Osteoblast (primary cell): ENCODE results near the gene MCC. TPM values are rescaled to one million over a fixed set of nuclear protein-coding genes. Genes with fewer than 3 reads are reported as not detected.

Experiments used
- DNase-seq: peaks from one replicate; pipeline ENCODE4 v3.0.0; 2011; ENCODE audit warnings: low spot score, mixed read lengths; ENCODE audit not compliant: insufficient read length; ENCODE audit errors: missing footprints
- H2AFZ ChIP-seq: 2 replicates; pipeline ENCODE4 v1.6.0; 2011; ENCODE audit warnings: mild to moderate bottlenecking, low read length
- H3K27ac ChIP-seq: 2 replicates; pipeline ENCODE4 v1.5.1; 2011; ENCODE audit warnings: mild to moderate bottlenecking, low read depth, low read length, moderate library complexity
- H3K27me3 ChIP-seq: 2 replicates; pipeline ENCODE4 v1.6.0; 2012; ENCODE audit warnings: mild to moderate bottlenecking, control low read depth, inconsistent platforms, low read length, moderate library complexity; ENCODE audit not compliant: insufficient read depth
- H3K36me3 ChIP-seq: 2 replicates; pipeline ENCODE4 v1.5.1; 2011; ENCODE audit warnings: mild to moderate bottlenecking, low read length, control low read depth, moderate library complexity; ENCODE audit not compliant: insufficient read depth
- H3K4me1 ChIP-seq: 2 replicates; pipeline ENCODE4 v1.5.1; 2011; ENCODE audit warnings: mild to moderate bottlenecking, low read length, control low read depth, moderate library complexity; ENCODE audit not compliant: insufficient read depth
- H3K4me2 ChIP-seq: 2 replicates; pipeline ENCODE4 v1.6.0; 2011; ENCODE audit warnings: mild to moderate bottlenecking, low read length; ENCODE audit not compliant: insufficient read depth
- H3K4me3 ChIP-seq: fragments of 200-600 bp; sonication (generic); 3 replicates; pipeline ENCODE4 v1.5.1; 2012; ENCODE audit warnings: mild to moderate bottlenecking, low read length, inconsistent platforms; ENCODE audit not compliant: insufficient read depth
- H3K79me2 ChIP-seq: 2 replicates; pipeline ENCODE4 v1.6.0; 2012; ENCODE audit warnings: mild to moderate bottlenecking, low read length, control low read depth, inconsistent platforms; ENCODE audit not compliant: insufficient read depth
- H3K9me3 ChIP-seq: 2 replicates; pipeline ENCODE4 v1.5.1; 2011; ENCODE audit warnings: low read depth, low read length, control low read depth
- H4K20me1 ChIP-seq: 2 replicates; pipeline ENCODE4 v1.6.0; 2012; ENCODE audit warnings: mild to moderate bottlenecking, low read length, control low read depth; ENCODE audit not compliant: insufficient read depth
- total RNA-seq: library from RNA; depleted of rRNA; stranded (reverse); fragments of >200 nt; gene quantifications from 2 replicates; pipeline ENCODE4 v1.2.3, GENCODE V29; 2012
- TF ChIP-seq, protein P1 (sequence below): IDR thresholded peaks from 2 replicates; pipeline ENCODE4 v1.5.1; 2011; ENCODE audit warnings: mild to moderate bottlenecking, low read depth, low read length, moderate library complexity; ENCODE audit errors: extremely low read depth

MCC gene
- total RNA-seq, 1 donor, result 45.6 TPM

GRCh38 chr5:113127021-113127420 is 361.2 kb downstream of the MCC start:
- Histone ChIP-seq H3K4me1 (peaks cover 13% of the 10 kb centered on the region), H3K27ac (no peak overlapping the region), H3K9me3 (no peaks in the 10 kb centered on the region), H4K20me1 (no peaks in the 10 kb centered on the region), H3K36me3 (no peaks in the 10 kb centered on the region), H3K4me2 (no peak overlapping the region), H2AFZ (no peak overlapping the region), H3K79me2 (no peaks in the 10 kb centered on the region), H3K27me3 (no peaks in the 10 kb centered on the region), H3K4me3 (no peak overlapping the region)
- no peak for DNase-seq
- TF ChIP-seq, protein P1, sequence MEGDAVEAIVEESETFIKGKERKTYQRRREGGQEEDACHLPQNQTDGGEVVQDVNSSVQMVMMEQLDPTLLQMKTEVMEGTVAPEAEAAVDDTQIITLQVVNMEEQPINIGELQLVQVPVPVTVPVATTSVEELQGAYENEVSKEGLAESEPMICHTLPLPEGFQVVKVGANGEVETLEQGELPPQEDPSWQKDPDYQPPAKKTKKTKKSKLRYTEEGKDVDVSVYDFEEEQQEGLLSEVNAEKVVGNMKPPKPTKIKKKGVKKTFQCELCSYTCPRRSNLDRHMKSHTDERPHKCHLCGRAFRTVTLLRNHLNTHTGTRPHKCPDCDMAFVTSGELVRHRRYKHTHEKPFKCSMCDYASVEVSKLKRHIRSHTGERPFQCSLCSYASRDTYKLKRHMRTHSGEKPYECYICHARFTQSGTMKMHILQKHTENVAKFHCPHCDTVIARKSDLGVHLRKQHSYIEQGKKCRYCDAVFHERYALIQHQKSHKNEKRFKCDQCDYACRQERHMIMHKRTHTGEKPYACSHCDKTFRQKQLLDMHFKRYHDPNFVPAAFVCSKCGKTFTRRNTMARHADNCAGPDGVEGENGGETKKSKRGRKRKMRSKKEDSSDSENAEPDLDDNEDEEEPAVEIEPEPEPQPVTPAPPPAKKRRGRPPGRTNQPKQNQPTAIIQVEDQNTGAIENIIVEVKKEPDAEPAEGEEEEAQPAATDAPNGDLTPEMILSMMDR, result no peak

DNA sequence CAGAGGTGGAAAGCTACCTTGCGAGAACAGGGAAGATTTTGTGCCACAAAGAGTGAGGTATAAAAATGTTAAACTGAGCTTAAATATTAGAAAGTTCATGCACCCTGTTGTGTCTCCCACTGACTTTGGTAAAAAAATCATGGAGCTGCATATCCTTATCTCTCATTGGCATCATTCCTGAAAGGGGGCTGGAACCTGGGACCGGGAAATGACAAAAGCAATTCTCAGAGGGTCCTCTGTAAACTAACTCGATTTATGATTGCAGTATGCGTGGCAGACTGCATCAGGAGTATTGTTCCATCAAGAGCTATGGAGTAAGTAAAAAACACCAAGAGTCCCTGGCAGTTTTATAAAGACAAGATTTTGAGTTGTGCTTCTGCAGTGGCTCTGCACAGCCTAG is 362.9 kb downstream of the MCC start:
- H3K9me3 ChIP-seq, result no peaks in the 10 kb centered on the region
- no peaks in the 10 kb centered on the region for H3K27me3 ChIP-seq
- no peaks in the 10 kb centered on the region for H3K79me2 ChIP-seq
- no peak overlapping the region for H2AFZ ChIP-seq
- TF ChIP-seq, protein P1, result no peak
- H3K4me1 ChIP-seq, result peaks cover 17% of the 10 kb centered on the region
- no peak overlapping the region for H3K4me2 ChIP-seq
- no peaks in the 10 kb centered on the region for H3K36me3 ChIP-seq
- H4K20me1 ChIP-seq, result no peaks in the 10 kb centered on the region
- H3K4me3 ChIP-seq, result no peak overlapping the region
- no peak for DNase-seq
- H3K27ac ChIP-seq, result no peak overlapping the region

- Histone ChIP-seq H3K36me3 (no peaks in the 10 kb centered on the region), H3K27ac (no peak overlapping the region), H3K4me2 (no peak overlapping the region), H3K79me2 (no peaks in the 10 kb centered on the region), H4K20me1 (no peaks in the 10 kb centered on the region), H3K4me1 (peaks cover 17% of the 10 kb centered on the region), H3K4me3 (no peak overlapping the region), H3K27me3 (no peaks in the 10 kb centered on the region), H3K9me3 (no peaks in the 10 kb centered on the region), H2AFZ (no peak overlapping the region)
- DNase-seq, result no peak
- TF ChIP-seq, protein P1, result no peak
Measured at GRCh38 chr5:113124914-113125313, 363.3 kb downstream of the MCC start.

GRCh38 chr5:113124265-113124664 is 364.0 kb downstream of the MCC start:
- Histone ChIP-seq H3K4me2 (no peak overlapping the region), H3K4me3 (no peak overlapping the region), H3K27ac (no peak overlapping the region), H2AFZ (no peak overlapping the region), H4K20me1 (no peaks in the 10 kb centered on the region), H3K4me1 (peaks cover 23% of the 10 kb centered on the region), H3K27me3 (no peaks in the 10 kb centered on the region), H3K9me3 (no peaks in the 10 kb centered on the region), H3K79me2 (no peaks in the 10 kb centered on the region), H3K36me3 (no peaks in the 10 kb centered on the region)
- TF ChIP-seq, protein P1, result no peak
- no peak for DNase-seq
